ENCODE data around the gene DNHD1.

DNHD1 gene

GRCh38 chr11:6576471-6577373 lies 79.6 kb downstream of the DNHD1 start:
- H3K27me3 ChIP-seq (ENCODE audit: insufficient read depth, poor library complexity, severe bottlenecking): no peaks in the 10 kb centered on the region
- no peak overlapping the region for H3K4me3 ChIP-seq (replicated peaks; ENCODE audit: insufficient read depth, low read length)
- H3K27ac ChIP-seq (replicated peaks): no peak overlapping the region
- TF ChIP-seq CTCF (IDR thresholded peaks at IDR 0.05; ENCODE audit: insufficient read depth, low read length) (no peak), POLR2AphosphoS5 (IDR thresholded peaks at IDR 0.05; ENCODE audit: low read depth) (no peak), SPI1 (IDR thresholded peaks at IDR 0.05; ENCODE audit: borderline replicate concordance, low read depth) (no peak), GABPA (IDR thresholded peaks at IDR 0.05; ENCODE audit: low read depth) (no peak)
- TF ChIP-seq, protein P1, sequence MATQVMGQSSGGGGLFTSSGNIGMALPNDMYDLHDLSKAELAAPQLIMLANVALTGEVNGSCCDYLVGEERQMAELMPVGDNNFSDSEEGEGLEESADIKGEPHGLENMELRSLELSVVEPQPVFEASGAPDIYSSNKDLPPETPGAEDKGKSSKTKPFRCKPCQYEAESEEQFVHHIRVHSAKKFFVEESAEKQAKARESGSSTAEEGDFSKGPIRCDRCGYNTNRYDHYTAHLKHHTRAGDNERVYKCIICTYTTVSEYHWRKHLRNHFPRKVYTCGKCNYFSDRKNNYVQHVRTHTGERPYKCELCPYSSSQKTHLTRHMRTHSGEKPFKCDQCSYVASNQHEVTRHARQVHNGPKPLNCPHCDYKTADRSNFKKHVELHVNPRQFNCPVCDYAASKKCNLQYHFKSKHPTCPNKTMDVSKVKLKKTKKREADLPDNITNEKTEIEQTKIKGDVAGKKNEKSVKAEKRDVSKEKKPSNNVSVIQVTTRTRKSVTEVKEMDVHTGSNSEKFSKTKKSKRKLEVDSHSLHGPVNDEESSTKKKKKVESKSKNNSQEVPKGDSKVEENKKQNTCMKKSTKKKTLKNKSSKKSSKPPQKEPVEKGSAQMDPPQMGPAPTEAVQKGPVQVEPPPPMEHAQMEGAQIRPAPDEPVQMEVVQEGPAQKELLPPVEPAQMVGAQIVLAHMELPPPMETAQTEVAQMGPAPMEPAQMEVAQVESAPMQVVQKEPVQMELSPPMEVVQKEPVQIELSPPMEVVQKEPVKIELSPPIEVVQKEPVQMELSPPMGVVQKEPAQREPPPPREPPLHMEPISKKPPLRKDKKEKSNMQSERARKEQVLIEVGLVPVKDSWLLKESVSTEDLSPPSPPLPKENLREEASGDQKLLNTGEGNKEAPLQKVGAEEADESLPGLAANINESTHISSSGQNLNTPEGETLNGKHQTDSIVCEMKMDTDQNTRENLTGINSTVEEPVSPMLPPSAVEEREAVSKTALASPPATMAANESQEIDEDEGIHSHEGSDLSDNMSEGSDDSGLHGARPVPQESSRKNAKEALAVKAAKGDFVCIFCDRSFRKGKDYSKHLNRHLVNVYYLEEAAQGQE (IDR thresholded peaks at IDR 0.05; ENCODE audit: insufficient replicate concordance, low read depth): no peak
- DNase-seq (ENCODE audit: low read depth in 1 of 2, low spot score in 1 of 2): peak; percentile 17 to 45

- TF ChIP-seq GABPA (IDR thresholded peaks at IDR 0.05; ENCODE audit: low read depth) (no peak), SPI1 (IDR thresholded peaks at IDR 0.05; ENCODE audit: borderline replicate concordance, low read depth) (no peak), CTCF (IDR thresholded peaks at IDR 0.05; ENCODE audit: insufficient read depth, low read length) (no peak), POLR2AphosphoS5 (IDR thresholded peaks at IDR 0.05; ENCODE audit: low read depth) (no peak)
- TF ChIP-seq, protein P1 (IDR thresholded peaks at IDR 0.05; ENCODE audit: insufficient replicate concordance, low read depth): no peak
- no peak overlapping the region for H3K27ac ChIP-seq (replicated peaks)
- no peak overlapping the region for H3K4me3 ChIP-seq (replicated peaks; ENCODE audit: insufficient read depth, low read length)
- H3K27me3 ChIP-seq (ENCODE audit: insufficient read depth, poor library complexity, severe bottlenecking): no peaks in the 10 kb centered on the region
- no peak for DNase-seq (ENCODE audit: low read depth in 1 of 2, low spot score in 1 of 2)
Measured at GRCh38 chr11:6578134-6578533, 81.1 kb downstream of the DNHD1 start.

DNA sequence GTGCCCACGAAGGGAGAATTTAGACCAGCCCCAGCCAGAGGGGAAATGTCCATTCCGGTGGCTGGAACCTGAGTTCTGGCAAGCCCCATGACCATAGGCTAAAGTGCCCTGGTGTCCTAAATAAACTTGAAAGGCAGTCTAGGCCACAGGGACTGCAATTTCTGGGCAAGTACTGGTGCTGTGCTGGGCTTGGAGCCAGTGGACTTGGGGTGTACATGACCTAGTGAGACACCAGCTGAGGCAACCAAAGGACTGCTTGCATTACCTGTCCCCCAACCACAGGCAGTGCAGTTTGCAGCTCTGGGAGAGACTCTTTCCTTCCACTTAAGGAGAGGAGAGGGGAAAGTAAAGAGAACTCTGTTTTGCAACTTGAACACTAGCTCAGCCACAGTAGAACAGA lies 82.6 kb downstream of the DNHD1 start:
- DNase-seq (ENCODE audit: low read depth in 1 of 2, low spot score in 1 of 2): no peak
- TF ChIP-seq, protein P1 (IDR thresholded peaks at IDR 0.05; ENCODE audit: insufficient replicate concordance, low read depth): no peak
- TF ChIP-seq CTCF (IDR thresholded peaks at IDR 0.05; ENCODE audit: insufficient read depth, low read length) (no peak), POLR2AphosphoS5 (IDR thresholded peaks at IDR 0.05; ENCODE audit: low read depth) (no peak), SPI1 (IDR thresholded peaks at IDR 0.05; ENCODE audit: borderline replicate concordance, low read depth) (no peak), GABPA (IDR thresholded peaks at IDR 0.05; ENCODE audit: low read depth) (no peak)
- no peak overlapping the region for H3K27ac ChIP-seq (replicated peaks)

More for the DNA sequence above, 82.6 kb downstream of the DNHD1 start:
- Histone ChIP-seq H3K27me3 (ENCODE audit: insufficient read depth, poor library complexity, severe bottlenecking) (no peaks in the 10 kb centered on the region), H3K4me3 (replicated peaks; ENCODE audit: insufficient read depth, low read length) (no peak overlapping the region)
